HCT116 (cell line): Measurements from ENCODE around the gene PPP2R3C. TPM values are rescaled to one million over a fixed set of nuclear protein-coding genes. Genes with fewer than 3 reads are reported as not detected.

ENCODE experiments used
- ATAC-seq: fragments of 200-7000 bp; cut with Tn5 transposase; 2 replicates; pipeline ENCODE4 v1.9.1; 2020; ENCODE audit warnings: mild to moderate bottlenecking, moderate library complexity
- BruUV-seq: library from RNA; stranded (reverse); fragments of 400-500 nt; replicated peaks from 2 replicates; lab custom pipeline; 2021; lab: Mats Ljungman, UMichigan
- CTCF ChIA-PET: fragments of 300-600 bp; sonication (Branson Sonifier 250); formaldehyde crosslinking; loops from one replicate; lab custom pipeline; 2021; ENCODE audit warnings: antibody characterized with exemption; lab: Charles Lee
- POLR2A ChIA-PET: fragments of 300-600, 350-600 bp; sonication (Branson Sonifier 250); formaldehyde crosslinking; loops from one replicate; lab custom pipeline; 2021; ENCODE audit warnings: antibody characterized with exemption; lab: Charles Lee
- RAD21 ChIA-PET, 2 experiments: fragments of 300-600 bp; sonication (Branson Sonifier 250); formaldehyde crosslinking; loops; one replicate each; lab custom pipeline; 2023; ENCODE audit warnings: low total read pairs in 2 of 2; ENCODE audit not compliant: uncharacterized antibody in 2 of 2, unreplicated experiment in 2 of 2, low non-redundant PET in 1 of 2; lab: Charles Lee
- DNase-seq: peaks from one replicate; pipeline ENCODE4 v3.0.0-alpha.2; 2010; ENCODE audit warnings: low read depth, low spot score
- H2AFZ ChIP-seq: fragments of 200-600 bp; shearing (Covaris generic), sonication (generic); 2 replicates; pipeline ENCODE4 v1.6.1; 2017; ENCODE audit warnings: low read depth, mixed run types, mixed read lengths, antibody characterized with exemption, low read length; ENCODE audit not compliant: poor library complexity, severe bottlenecking
- H3K27ac ChIP-seq: 2 replicates; pipeline ENCODE4 v1.5.1; 2012; ENCODE audit warnings: low read depth, low read length
- H3K27me3 ChIP-seq: fragments of 200-600 bp; sonication (generic); 2 replicates; pipeline ENCODE4 v1.6.1; 2016; ENCODE audit warnings: mixed run types, low read length, mixed read lengths; ENCODE audit not compliant: insufficient read depth
- H3K36me3 ChIP-seq, 2 experiments: fragments of 200-500 bp in 1 of 2; fragments of 200-600 bp in 1 of 2; sonication (Bioruptor generic) in 1 of 2; sonication (generic) in 1 of 2; 2 replicates each; pipeline versions ENCODE4 v1.5.1 to v1.6.1; 2014 to 2016; ENCODE audit warnings: low read length in 2 of 2, inconsistent platforms in 1 of 2, mixed read lengths in 1 of 2, mixed run types in 1 of 2; ENCODE audit not compliant: insufficient read depth in 2 of 2, control insufficient read depth in 1 of 2
- H3K4me1 ChIP-seq, 2 experiments: fragments of 200-600 bp in 1 of 2; sonication (generic) in 1 of 2; 2 replicates each; pipeline versions ENCODE4 v1.5.1 to v1.6.1; 2012 to 2017; ENCODE audit warnings: low read length in 2 of 2, inconsistent platforms in 1 of 2, mild to moderate bottlenecking in 1 of 2, mixed read lengths in 1 of 2, mixed run types in 1 of 2, moderate library complexity in 1 of 2; ENCODE audit not compliant: insufficient read depth in 2 of 2, control insufficient read depth in 1 of 2
- H3K4me2 ChIP-seq: fragments of 200-600 bp; sonication (generic); 2 replicates; pipeline ENCODE4 v1.6.1; 2017; ENCODE audit warnings: mixed run types, low read length, mixed read lengths
- H3K4me3 ChIP-seq, 2 experiments: fragments of 200-600 bp in 1 of 2; sonication (generic) in 1 of 2; replicated peaks in 1 of 2; 2 replicates each; pipeline ENCODE4 v1.5.1; 2011 to 2016; ENCODE audit warnings: low read length in 2 of 2, control low read depth in 1 of 2, low read depth in 1 of 2, mild to moderate bottlenecking in 1 of 2, mixed read lengths in 1 of 2, mixed run types in 1 of 2
- H3K79me2 ChIP-seq: fragments of 200-600 bp; sonication (generic); 2 replicates; pipeline ENCODE4 v1.6.1; 2017; ENCODE audit warnings: mild to moderate bottlenecking, mixed run types, low read length, moderate library complexity, mixed read lengths; ENCODE audit not compliant: insufficient read depth
- H3K9ac ChIP-seq: fragments of 200-600 bp; sonication (generic); 2 replicates; pipeline ENCODE4 v1.6.1; 2016; ENCODE audit warnings: low read length, mixed read lengths
- H3K9me2 ChIP-seq: fragments of 200-600 bp; sonication (generic), shearing (Covaris generic); 2 replicates; pipeline ENCODE4 v1.6.1; 2017; ENCODE audit warnings: mixed run types, mild to moderate bottlenecking, moderate library complexity; ENCODE audit not compliant: insufficient read depth
- H3K9me3 ChIP-seq, 2 experiments: fragments of 200-500 bp in 1 of 2; fragments of 200-600 bp in 1 of 2; sonication (Bioruptor generic) in 1 of 2; sonication (generic) in 1 of 2; 2 replicates each; pipeline ENCODE4 v1.6.1; 2014 to 2017; ENCODE audit warnings: low read length in 2 of 2, mixed read lengths in 2 of 2, inconsistent platforms in 1 of 2, low read depth in 1 of 2, mild to moderate bottlenecking in 1 of 2, mixed run types in 1 of 2, moderate library complexity in 1 of 2; ENCODE audit not compliant: control insufficient read depth in 1 of 2, insufficient read depth in 1 of 2
- H4K20me1 ChIP-seq: fragments of 200-600 bp; sonication (generic), shearing (Covaris generic); 2 replicates; pipeline ENCODE4 v1.6.1; 2017; ENCODE audit warnings: mixed run types, mild to moderate bottlenecking, moderate library complexity; ENCODE audit not compliant: insufficient read depth
- ATF3 ChIP-seq: IDR thresholded peaks from 2 replicates; pipeline ENCODE4 v1.6.1; 2012
- CBX3 ChIP-seq: IDR thresholded peaks from 2 replicates; pipeline ENCODE4 v1.6.1; 2012; ENCODE audit warnings: low read depth
- CEBPB ChIP-seq: IDR thresholded peaks from 2 replicates; pipeline ENCODE4 v1.6.1; 2012; ENCODE audit warnings: low read depth
- EGR1 ChIP-seq: IDR thresholded peaks from 2 replicates; pipeline ENCODE4 v1.6.1; 2012; ENCODE audit warnings: low read depth
- ELF1 ChIP-seq: IDR thresholded peaks from 2 replicates; pipeline ENCODE4 v1.6.1; 2012; ENCODE audit warnings: low read depth, borderline replicate concordance
- EZH2 ChIP-seq: fragments of 200-600 bp; sonication (generic); IDR thresholded peaks from 2 replicates; pipeline ENCODE4 v1.6.1; 2017; ENCODE audit warnings: antibody characterized with exemption, mixed run types
- EZH2phosphoT487 ChIP-seq: fragments of 200-600 bp; IDR thresholded peaks from 2 replicates; pipeline ENCODE4 v1.6.1; 2018; ENCODE audit warnings: antibody characterized with exemption, borderline replicate concordance
- FOSL1 ChIP-seq: IDR thresholded peaks from 2 replicates; pipeline ENCODE4 v1.6.1; 2012; ENCODE audit warnings: low read depth
- JUND ChIP-seq: IDR thresholded peaks from 2 replicates; pipeline ENCODE4 v1.6.1; 2012
- MAX ChIP-seq: IDR thresholded peaks from 2 replicates; pipeline ENCODE4 v1.6.1; 2012
- POLR2A ChIP-seq: IDR thresholded peaks from 2 replicates; pipeline ENCODE4 v1.7.0; 2011; ENCODE audit warnings: borderline replicate concordance; ENCODE audit not compliant: insufficient read depth, insufficient read length; ENCODE audit errors: extremely low read depth
- POLR2AphosphoS5 ChIP-seq: IDR thresholded peaks from 2 replicates; pipeline ENCODE4 v1.6.1; 2011; ENCODE audit warnings: mild to moderate bottlenecking, low read depth, low read length, moderate library complexity
- RAD21 ChIP-seq: IDR thresholded peaks from 2 replicates; pipeline ENCODE4 v1.6.1; 2012; ENCODE audit warnings: low read depth, mild to moderate bottlenecking
- SP1 ChIP-seq: IDR thresholded peaks from 2 replicates; pipeline ENCODE4 v1.6.1; 2012; ENCODE audit warnings: low read depth
- SRF ChIP-seq: IDR thresholded peaks from 2 replicates; pipeline ENCODE4 v1.6.1; 2012; ENCODE audit warnings: low read depth
- TCF7L2 ChIP-seq: IDR thresholded peaks from 2 replicates; pipeline ENCODE4 v1.7.0; 2011; ENCODE audit warnings: borderline replicate concordance, inconsistent platforms; ENCODE audit not compliant: insufficient read depth, insufficient read length; ENCODE audit errors: extremely low read depth
- YY1 ChIP-seq: IDR thresholded peaks from 2 replicates; pipeline ENCODE4 v1.6.1; 2011; ENCODE audit warnings: low read length, low read depth, moderate library complexity, mild to moderate bottlenecking; ENCODE audit not compliant: insufficient replicate concordance; ENCODE audit errors: extremely low read depth
- intact Hi-C: fragments of 100-400 bp; cut with micrococcal nuclease; formaldehyde crosslinking; loops from 2 replicates; pipeline ENCODE4 v1.10.0; 2022
- total RNA-seq: library from RNA; stranded (reverse); gene quantifications from one replicate; pipeline ENCODE4 v1.2.1, GENCODE V29; 2021; ENCODE audit not compliant: unreplicated experiment
- TF ChIP-seq, protein P1 (sequence below), 3 experiments: fragments of 200-600 bp in 1 of 3; sonication (generic) in 1 of 3; IDR thresholded peaks in 2 of 3; conservative IDR thresholded peaks in 1 of 3; 2 replicates each; pipeline ENCODE4 v1.5.1; 2012 to 2017; ENCODE audit warnings: low read depth in 2 of 3, low read length in 2 of 3, antibody characterized with exemption in 1 of 3, borderline replicate concordance in 1 of 3, control low read depth in 1 of 3, mild to moderate bottlenecking in 1 of 3, mixed read lengths in 1 of 3, mixed run types in 1 of 3, moderate library complexity in 1 of 3; ENCODE audit not compliant: insufficient read depth in 1 of 3
- TF ChIP-seq, protein P2 (sequence below): IDR thresholded peaks from 2 replicates; pipeline ENCODE4 v1.6.1; 2012; ENCODE audit warnings: low read depth

The PPP2R3C gene
- total RNA-seq, 1 experiment from 2014 or later: 14.1 TPM

- Histone ChIP-seq H3K4me1 (no peaks in the 10 kb centered on the region), H3K9me3 (no peaks in the 10 kb centered on the region), H2AFZ (no peak overlapping the region), H3K79me2 (peaks cover 8% of the 10 kb centered on the region; the same call in 1 of the 2 replicates), H3K27me3 (no peaks in the 10 kb centered on the region), H3K27ac (no peak overlapping the region), H3K4me3 (no peak overlapping the region), H3K4me2 (no peak overlapping the region), H3K36me3 (no peaks in the 10 kb centered on the region), H4K20me1 (no peaks in the 10 kb centered on the region), H3K9me2 (no peaks in the 10 kb centered on the region), H3K9ac (no peak overlapping the region)
- ChIA-PET POLR2A (no interaction called here), RAD21 (no interaction called here), CTCF (interaction anchor here (1.1 kb wide), 1 partner anchor 12 kb away, joined by 3 read pairs; no protein-coding TSS in a partner anchor)
- TF ChIP-seq SRF (no peak), TCF7L2 (no peak), CEBPB (no peak), RAD21 (no peak), ELF1 (no peak), SP1 (no peak), ATF3 (no peak), POLR2AphosphoS5 (no peak), POLR2A (no peak), EGR1 (no peak), JUND (no peak), YY1 (no peak), FOSL1 (no peak), MAX (no peak), EZH2 (no peak), EZH2phosphoT487 (no peak), CBX3 (no peak)
- TF ChIP-seq, protein P1, sequence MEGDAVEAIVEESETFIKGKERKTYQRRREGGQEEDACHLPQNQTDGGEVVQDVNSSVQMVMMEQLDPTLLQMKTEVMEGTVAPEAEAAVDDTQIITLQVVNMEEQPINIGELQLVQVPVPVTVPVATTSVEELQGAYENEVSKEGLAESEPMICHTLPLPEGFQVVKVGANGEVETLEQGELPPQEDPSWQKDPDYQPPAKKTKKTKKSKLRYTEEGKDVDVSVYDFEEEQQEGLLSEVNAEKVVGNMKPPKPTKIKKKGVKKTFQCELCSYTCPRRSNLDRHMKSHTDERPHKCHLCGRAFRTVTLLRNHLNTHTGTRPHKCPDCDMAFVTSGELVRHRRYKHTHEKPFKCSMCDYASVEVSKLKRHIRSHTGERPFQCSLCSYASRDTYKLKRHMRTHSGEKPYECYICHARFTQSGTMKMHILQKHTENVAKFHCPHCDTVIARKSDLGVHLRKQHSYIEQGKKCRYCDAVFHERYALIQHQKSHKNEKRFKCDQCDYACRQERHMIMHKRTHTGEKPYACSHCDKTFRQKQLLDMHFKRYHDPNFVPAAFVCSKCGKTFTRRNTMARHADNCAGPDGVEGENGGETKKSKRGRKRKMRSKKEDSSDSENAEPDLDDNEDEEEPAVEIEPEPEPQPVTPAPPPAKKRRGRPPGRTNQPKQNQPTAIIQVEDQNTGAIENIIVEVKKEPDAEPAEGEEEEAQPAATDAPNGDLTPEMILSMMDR (IDR thresholded peaks at IDR 0.05 in 2 of 3, conservative IDR thresholded peaks at IDR 0.05 in 1 of 3; ENCODE audit: borderline replicate concordance in 1 of 3, insufficient read depth in 1 of 3, low read depth in 2 of 3, low read length in 2 of 3): no peak
- TF ChIP-seq, protein P2, sequence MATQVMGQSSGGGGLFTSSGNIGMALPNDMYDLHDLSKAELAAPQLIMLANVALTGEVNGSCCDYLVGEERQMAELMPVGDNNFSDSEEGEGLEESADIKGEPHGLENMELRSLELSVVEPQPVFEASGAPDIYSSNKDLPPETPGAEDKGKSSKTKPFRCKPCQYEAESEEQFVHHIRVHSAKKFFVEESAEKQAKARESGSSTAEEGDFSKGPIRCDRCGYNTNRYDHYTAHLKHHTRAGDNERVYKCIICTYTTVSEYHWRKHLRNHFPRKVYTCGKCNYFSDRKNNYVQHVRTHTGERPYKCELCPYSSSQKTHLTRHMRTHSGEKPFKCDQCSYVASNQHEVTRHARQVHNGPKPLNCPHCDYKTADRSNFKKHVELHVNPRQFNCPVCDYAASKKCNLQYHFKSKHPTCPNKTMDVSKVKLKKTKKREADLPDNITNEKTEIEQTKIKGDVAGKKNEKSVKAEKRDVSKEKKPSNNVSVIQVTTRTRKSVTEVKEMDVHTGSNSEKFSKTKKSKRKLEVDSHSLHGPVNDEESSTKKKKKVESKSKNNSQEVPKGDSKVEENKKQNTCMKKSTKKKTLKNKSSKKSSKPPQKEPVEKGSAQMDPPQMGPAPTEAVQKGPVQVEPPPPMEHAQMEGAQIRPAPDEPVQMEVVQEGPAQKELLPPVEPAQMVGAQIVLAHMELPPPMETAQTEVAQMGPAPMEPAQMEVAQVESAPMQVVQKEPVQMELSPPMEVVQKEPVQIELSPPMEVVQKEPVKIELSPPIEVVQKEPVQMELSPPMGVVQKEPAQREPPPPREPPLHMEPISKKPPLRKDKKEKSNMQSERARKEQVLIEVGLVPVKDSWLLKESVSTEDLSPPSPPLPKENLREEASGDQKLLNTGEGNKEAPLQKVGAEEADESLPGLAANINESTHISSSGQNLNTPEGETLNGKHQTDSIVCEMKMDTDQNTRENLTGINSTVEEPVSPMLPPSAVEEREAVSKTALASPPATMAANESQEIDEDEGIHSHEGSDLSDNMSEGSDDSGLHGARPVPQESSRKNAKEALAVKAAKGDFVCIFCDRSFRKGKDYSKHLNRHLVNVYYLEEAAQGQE: no peak
- intact Hi-C loops: no loop called here
- no TSS peak for BruUV-seq
- DNase-seq (no peak), ATAC-seq (no peak)
These were observed 25.4 kb upstream of the PPP2R3C start for GRCh38 chr14:35147186-35147585.
